K562 (cell line): ENCODE data around the gene SNX30. TPM values are rescaled to one million over a fixed set of nuclear protein-coding genes. Genes with fewer than 3 reads are reported as not detected.

Source experiments
- BACH1 ChIP-seq: fragments of 200-800 bp; sonication (Bioruptor generic); IDR thresholded peaks from 2 replicates; pipeline ENCODE4 v1.6.1; 2016; ENCODE audit warnings: missing genetic modification characterization, missing compliant biosample characterization
- CAMTA2 ChIP-seq: fragments of 250-450 bp; sonication (Bioruptor Pico); conservative IDR thresholded peaks from 2 replicates; pipeline ENCODE4 v1.5.1; 2022
- CBX2 ChIP-seq: fragments of 200-600 bp; sonication (generic); IDR thresholded peaks from one replicate; pipeline ENCODE4 v1.6.1; 2012; ENCODE audit warnings: mild to moderate bottlenecking, low read length, inconsistent platforms; ENCODE audit not compliant: insufficient read depth, poor library complexity, severe bottlenecking
- FUS ChIP-seq: fragments of 200-400 bp; formaldehyde crosslinking; optimal IDR thresholded peaks from 2 replicates; pipeline ENCODE3; 2017; ENCODE audit warnings: low read depth, low read length
- KAT7 ChIP-seq: sonication (generic); formaldehyde crosslinking; IDR thresholded peaks from 2 replicates; pipeline ENCODE4 v1.8.0; 2022; ENCODE audit warnings: missing genetic modification reagents, mild to moderate bottlenecking, borderline replicate concordance
- NUFIP1 ChIP-seq: fragments of 450-650 bp; IDR thresholded peaks from 2 replicates; pipeline ENCODE4 v1.6.1; 2018; ENCODE audit not compliant: partially characterized antibody
- PATZ1 ChIP-seq: fragments of 250-450 bp; sonication (Bioruptor Pico); IDR thresholded peaks from 2 replicates; pipeline ENCODE4 v1.5.0; 2020; ENCODE audit warnings: mild to moderate bottlenecking, borderline replicate concordance
- PCBP1 ChIP-seq: fragments of 200-400 bp; formaldehyde crosslinking; IDR thresholded peaks from 2 replicates; pipeline ENCODE4 v1.6.1; 2018; ENCODE audit warnings: mild to moderate bottlenecking, low read depth, low read length; ENCODE audit not compliant: poor library complexity, severe bottlenecking
- PRDM10 ChIP-seq: fragments of 450-650 bp; IDR thresholded peaks from 2 replicates; pipeline ENCODE4 v1.6.1; 2018; ENCODE audit not compliant: partially characterized antibody
- TFAP4 ChIP-seq: sonication (generic); formaldehyde crosslinking; IDR thresholded peaks from 2 replicates; pipeline ENCODE4 v1.8.0; 2022; ENCODE audit warnings: missing genetic modification reagents, mild to moderate bottlenecking, moderate library complexity, borderline replicate concordance
- ZBTB26 ChIP-seq: fragments of 450-650 bp; formaldehyde crosslinking; IDR thresholded peaks from 2 replicates; pipeline ENCODE4 v1.4.0; 2022; ENCODE audit warnings: missing genetic modification characterization
- ZBTB43 ChIP-seq: sonication (generic); formaldehyde crosslinking; IDR thresholded peaks from 2 replicates; pipeline ENCODE4 v1.8.0; 2023; ENCODE audit warnings: mild to moderate bottlenecking, missing genetic modification reagents
- ZNF134 ChIP-seq: fragments of 250-450 bp; sonication (Bioruptor Pico); conservative IDR thresholded peaks from 2 replicates; pipeline ENCODE4 v1.4.0; 2020
- ZNF512 ChIP-seq: IDR thresholded peaks from 2 replicates; pipeline ENCODE4 v1.6.1; 2016; ENCODE audit warnings: missing genetic modification characterization, missing compliant biosample characterization
- ZNF778 ChIP-seq: fragments of 450-650 bp; formaldehyde crosslinking; IDR thresholded peaks from 2 replicates; pipeline ENCODE4 v1.4.0; 2020; ENCODE audit warnings: mild to moderate bottlenecking, moderate library complexity
- polyA plus RNA-seq, 8 experiments: library from polyadenylated mRNA; depleted of rRNA in 4 of 8; stranded (reverse) in 5 of 8; unstranded in 3 of 8; fragments of >200 nt; fragmentation: Nextera tagmentation in 2 of 8; fragmentation: Illumina TruSeq in 1 of 8; extraction: Ambion mirVana in 2 of 8; extraction: Trizol in 1 of 8; gene quantifications; 2 replicates each; pipeline versions ENCODE4 v1.2.1 to v1.2.3, GENCODE V29; 2011 to 2014; ENCODE audit warnings: inconsistent platforms in 1 of 8, missing spikeins in 1 of 8
- total RNA-seq, 7 experiments: library from RNA; depleted of rRNA in 6 of 7; stranded (reverse); fragments of >200 nt in 6 of 7; fragmentation: Illumina TruSeq in 2 of 7; extraction: Trizol in 2 of 7; gene quantifications; 2 replicates each; pipeline versions ENCODE4 v1.2.1 to v1.2.3, GENCODE V29; 2011 to 2021; ENCODE audit warnings: low replicate concordance in 1 of 7

Gene SNX30
- total and polyA plus RNA-seq, 9 of the 15 experiments (the other 6 are each of a cell fraction or from before 2014, with no cell fraction given), result 0.76 to 5.9 (median 3.3) TPM

DNA sequence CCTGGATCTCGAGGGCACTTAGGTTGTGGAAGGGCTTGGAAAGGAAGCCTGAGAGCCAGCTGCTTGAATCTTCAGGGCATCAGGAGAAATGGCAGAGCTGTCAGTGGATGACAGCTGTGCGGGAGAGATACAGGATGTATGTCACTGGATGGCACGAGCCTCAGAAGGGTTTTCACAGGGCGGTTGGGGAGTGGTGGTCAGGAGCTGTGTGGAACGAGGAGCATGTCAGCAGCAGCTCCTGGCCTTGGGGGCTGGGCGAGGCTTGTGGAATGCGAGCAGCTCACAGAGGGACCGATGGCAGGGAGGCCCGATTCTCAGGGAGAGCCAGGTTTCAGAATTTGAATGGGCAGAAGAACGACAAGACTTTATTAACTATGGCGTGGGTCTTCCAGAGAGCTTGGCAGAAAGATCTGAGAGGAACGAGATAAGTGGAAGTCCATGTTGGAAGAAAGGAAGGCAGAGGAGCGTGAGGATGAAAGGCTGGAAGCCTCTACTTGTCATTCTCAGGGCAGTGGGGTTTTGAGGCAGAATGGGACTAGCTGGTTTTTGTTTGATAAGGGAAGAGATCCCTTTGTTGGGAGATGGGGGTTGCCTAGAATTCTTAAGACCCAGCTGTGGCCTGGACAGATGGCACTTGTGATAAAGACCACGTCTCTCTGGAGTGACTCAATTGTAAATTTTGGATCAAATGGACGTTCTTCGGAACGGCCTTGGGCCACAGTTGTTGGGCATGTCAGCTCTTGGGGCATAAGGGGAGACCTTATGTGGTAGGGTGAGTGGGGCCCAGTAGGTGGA lies 60.3 kb downstream of the SNX30 start (continued):
- TF ChIP-seq ZBTB26 (CRISPR knock-in tag), result no peak
- TF ChIP-seq ZNF778 (CRISPR knock-in tag), result no peak
- peak; percentile 80 for TF ChIP-seq TFAP4 (CRISPR knock-in tag)
- TF ChIP-seq ZNF512 (tag), result no peak
- TF ChIP-seq CBX2, result no peak
- TF ChIP-seq PRDM10, result peak; percentile 69
- no peak for TF ChIP-seq ZBTB43
- no peak for TF ChIP-seq FUS
- no peak for TF ChIP-seq KAT7 (CRISPR knock-in tag)
- TF ChIP-seq ZNF134, result no peak
- no peak for TF ChIP-seq PCBP1
- no peak for TF ChIP-seq BACH1
- no peak for TF ChIP-seq PATZ1
- TF ChIP-seq NUFIP1, result no peak
- TF ChIP-seq CAMTA2, result no peak
